Astrocyte (in vitro differentiated cells and primary cell): Measurements from ENCODE around the gene ALG14.

Source experiments
- CTCF ChIP-seq: IDR thresholded peaks from 2 replicates; pipeline ENCODE4 v1.5.1; 2011; ENCODE audit warnings: low read depth, mild to moderate bottlenecking, inconsistent platforms, low read length, moderate library complexity; ENCODE audit not compliant: insufficient read depth
- EZH2 ChIP-seq: IDR thresholded peaks from 2 replicates; pipeline ENCODE4 v1.6.1; 2012; ENCODE audit warnings: mild to moderate bottlenecking, low read length, inconsistent platforms; ENCODE audit not compliant: insufficient read depth

- TF ChIP-seq CTCF (no peak), EZH2 (no peak)
Measured at GRCh38 chr1:94949681-94950661, 122.8 kb downstream of the ALG14 start.
